ENCODE measurements around the gene SLC24A3. TPM values are rescaled to one million over a fixed set of nuclear protein-coding genes. Genes with fewer than 3 reads are reported as not detected.
A peak's percentile ranks its signal among the peaks of the same experiment; 100 is the strongest.

The SLC24A3 gene
- total RNA-seq, 1 donor from 2014 or later: 1.4 TPM

- DNase-seq (ENCODE audit: missing footprints) (no peak), ATAC-seq (peak; percentile 76)
- intact Hi-C loops (cut with DNase I): no loop called here
Measured at GRCh38 chr20:19232997-19233794, 20.8 kb downstream of the SLC24A3 start.

GRCh38 chr20:19236371-19237055 is 24.1 kb downstream of the SLC24A3 start:
- ATAC-seq (no peak), DNase-seq (ENCODE audit: missing footprints) (no peak)
- intact Hi-C loops (cut with DNase I): no loop called here

- DNase-seq (ENCODE audit: missing footprints) (no peak), ATAC-seq (no peak)
- intact Hi-C loops (cut with DNase I): no loop called here
Measured at GRCh38 chr20:19241440-19241839, 29.0 kb downstream of the SLC24A3 start.

DNA sequence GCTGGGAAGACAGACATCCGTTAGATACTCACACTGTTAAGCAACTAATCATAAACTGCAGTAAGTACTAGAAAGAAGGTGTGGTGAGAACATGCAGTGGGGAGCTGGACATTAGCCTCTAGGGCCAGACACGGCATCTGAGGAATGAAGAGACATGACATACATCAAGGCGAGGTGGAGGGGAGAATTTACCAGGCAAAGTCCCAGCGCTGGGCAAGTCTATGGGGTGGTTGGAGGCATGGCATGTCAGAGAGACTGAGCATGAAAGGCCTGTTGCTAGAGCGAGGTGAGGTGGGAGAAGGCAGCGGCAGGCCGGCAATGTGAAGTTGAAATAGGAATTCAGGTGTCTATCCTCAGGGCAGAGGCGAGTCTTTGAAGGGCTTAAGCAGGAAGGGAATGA is 31.8 kb downstream of the SLC24A3 start:
- intact Hi-C loops (cut with DNase I): no loop called here
- DNase-seq (ENCODE audit: missing footprints) (no peak), ATAC-seq (no peak)

DNA sequence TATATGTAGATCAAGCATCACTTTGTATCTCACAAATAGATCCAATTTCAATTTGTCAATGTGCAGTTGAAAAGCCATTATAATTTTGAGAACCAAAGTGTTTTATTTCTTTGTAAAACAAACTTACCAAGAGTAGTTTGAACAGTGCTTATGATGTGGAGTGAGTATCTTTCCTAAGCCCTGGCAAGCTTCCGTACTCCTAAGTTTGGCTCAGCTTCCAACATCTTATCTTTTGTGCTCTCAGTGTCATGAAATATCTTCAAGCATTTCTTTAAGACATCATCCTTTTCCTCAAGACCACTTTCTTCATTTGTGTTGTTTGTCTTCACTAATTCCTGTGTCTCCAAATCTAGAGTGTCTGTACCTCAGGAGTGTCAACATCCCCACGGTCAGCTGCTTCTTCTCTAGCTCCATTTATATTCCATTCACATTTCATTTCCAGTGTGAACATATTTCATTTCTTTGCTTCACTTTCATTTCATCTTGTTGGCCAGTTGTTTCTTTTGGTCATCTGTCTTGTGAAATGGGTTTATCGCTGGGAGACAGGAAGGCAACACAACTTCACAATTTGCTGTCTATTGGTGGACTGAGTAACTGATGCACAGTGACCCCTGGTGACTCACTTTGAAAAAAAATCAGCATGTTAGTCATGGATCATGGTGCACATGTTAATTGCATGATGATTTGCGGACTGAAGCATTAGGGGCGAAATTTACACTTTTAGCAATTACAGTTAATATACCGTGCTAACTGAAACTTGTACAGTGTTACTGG is 36.9 kb downstream of the SLC24A3 start:
- ATAC-seq (peak; percentile 23), DNase-seq (ENCODE audit: missing footprints) (no peak)
- intact Hi-C loops (cut with DNase I): no loop called here

DNA sequence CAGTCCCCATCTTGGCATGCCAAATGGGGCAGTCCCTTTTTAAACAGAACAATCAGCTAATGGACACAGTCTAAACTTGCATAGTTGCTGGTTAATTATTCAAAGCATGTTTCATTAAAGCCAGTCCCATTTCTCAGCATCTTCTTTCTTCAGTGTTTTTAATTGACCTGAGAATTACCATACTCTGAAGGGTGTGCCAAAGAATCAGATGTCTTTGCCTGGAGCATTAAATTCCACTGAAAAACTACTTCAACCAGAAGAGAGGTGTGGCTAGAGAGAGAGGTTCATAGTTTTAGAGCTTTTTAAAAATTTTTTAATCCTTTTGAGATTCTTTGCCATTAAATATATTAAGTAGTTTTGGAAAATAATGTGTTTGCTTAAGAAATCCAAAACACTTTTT is 37.9 kb downstream of the SLC24A3 start:
- ATAC-seq: no peak
- intact Hi-C loops (cut with DNase I): no loop called here
- DNase-seq (ENCODE audit: missing footprints): no peak

GRCh38 chr20:19251506-19251905 is 39.1 kb downstream of the SLC24A3 start:
- DNase-seq (ENCODE audit: missing footprints): no peak
- no peak for ATAC-seq
- intact Hi-C loops (cut with DNase I): no loop called here

- ATAC-seq: no peak
- no peak for DNase-seq (ENCODE audit: missing footprints)
- intact Hi-C loops (cut with DNase I): no loop called here
Measured at GRCh38 chr20:19251958-19252357, 39.5 kb downstream of the SLC24A3 start.

DNA sequence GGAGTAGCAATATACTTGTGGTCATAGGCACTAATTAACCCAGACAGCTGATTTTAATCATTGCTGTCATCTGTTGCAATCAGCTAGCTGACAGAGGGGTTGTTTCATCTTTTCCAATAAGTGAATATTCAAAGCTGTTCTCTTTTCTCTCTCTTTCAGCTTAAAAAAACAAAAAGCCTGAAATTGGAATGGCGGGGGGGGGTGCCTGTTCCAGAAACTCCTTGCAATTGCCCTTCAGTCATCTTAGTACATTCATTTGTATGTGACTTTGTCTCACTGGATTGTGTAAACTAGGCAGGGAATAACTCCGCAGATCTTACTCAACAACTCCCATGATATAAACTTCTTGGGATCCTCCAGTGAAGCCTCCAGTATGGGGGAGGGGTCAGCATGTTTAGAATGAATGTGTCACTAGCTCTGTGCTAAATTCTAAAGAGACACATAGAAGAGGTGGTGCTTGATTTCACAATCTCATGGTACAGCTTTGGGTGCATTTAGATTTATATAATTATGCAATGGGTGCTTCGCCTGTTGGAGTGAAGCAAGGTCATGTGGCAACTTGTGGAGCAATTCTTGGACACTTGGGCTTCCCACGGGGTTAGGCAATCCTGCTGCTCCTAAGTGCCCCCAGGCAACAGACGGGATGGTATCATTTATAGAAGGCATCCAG is 40.1 kb downstream of the SLC24A3 start:
- intact Hi-C loops (cut with DNase I): no loop called here
- ATAC-seq (peak; percentile 51), DNase-seq (ENCODE audit: missing footprints) (no peak)

- ATAC-seq (no peak), DNase-seq (ENCODE audit: missing footprints) (no peak)
Measured at GRCh38 chr20:19253316-19253715, 40.9 kb downstream of the SLC24A3 start.

DNA sequence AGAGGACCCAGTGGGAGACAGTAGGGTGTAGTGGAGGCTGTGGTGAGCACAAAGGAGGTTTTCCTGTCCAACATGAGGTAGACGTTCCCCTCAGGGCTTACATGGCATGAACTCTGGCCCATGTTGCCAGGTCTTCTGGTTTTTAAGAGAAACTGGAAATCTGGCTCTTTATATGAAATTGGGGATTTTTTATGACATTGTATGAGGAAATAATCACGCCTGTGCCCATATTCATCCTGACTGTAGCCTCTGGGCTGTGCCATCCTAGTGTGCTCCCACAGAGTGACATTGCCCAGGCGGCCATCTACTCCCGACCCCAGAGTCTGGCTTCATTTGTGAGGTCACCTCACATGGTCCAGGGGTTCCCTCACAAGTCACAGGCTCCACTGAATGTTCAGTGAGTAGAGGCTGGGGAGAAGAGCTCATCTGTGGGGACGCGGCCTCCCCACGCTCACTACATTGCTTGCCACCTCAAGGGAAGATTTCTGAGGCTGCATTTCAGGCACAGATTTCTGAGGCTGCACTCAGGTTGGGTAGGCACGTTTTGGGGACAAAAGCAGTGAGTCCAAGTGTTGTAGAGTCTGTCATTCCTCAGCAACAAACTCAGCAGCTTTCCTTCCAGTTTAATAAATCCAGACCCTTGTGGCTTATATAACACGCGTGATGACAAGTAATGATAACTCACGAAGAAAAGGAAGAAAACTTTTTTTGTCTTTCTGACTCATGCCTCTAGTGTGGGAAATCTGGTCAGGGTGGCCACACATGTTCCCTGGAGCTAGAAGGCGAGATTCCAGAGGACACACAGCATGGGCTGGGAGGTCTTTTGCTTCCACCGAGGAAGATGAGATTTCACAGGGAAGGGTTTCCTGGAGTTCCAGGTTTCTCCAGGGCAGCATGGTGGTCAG is 41.7 kb downstream of the SLC24A3 start:
- ATAC-seq (peak; percentile 78), DNase-seq (ENCODE audit: missing footprints) (no peak)
- intact Hi-C loops (cut with DNase I): no loop called here

More at GRCh38 chr20:19253316-19253715, 40.9 kb downstream of the SLC24A3 start:
- intact Hi-C loops (cut with DNase I): no loop called here

GRCh38 chr20:19254956-19255355 is 42.5 kb downstream of the SLC24A3 start:
- no peak for DNase-seq (ENCODE audit: missing footprints)
- ATAC-seq: no peak
- intact Hi-C loops (cut with DNase I): no loop called here

- intact Hi-C loops (cut with DNase I): no loop called here
- ATAC-seq (no peak), DNase-seq (ENCODE audit: missing footprints) (no peak)
Measured at GRCh38 chr20:19256085-19256484, 43.6 kb downstream of the SLC24A3 start.

- intact Hi-C loops (cut with DNase I): no loop called here
- DNase-seq (ENCODE audit: missing footprints) (no peak), ATAC-seq (no peak)
Measured at GRCh38 chr20:19256906-19257595, 44.6 kb downstream of the SLC24A3 start.

DNA sequence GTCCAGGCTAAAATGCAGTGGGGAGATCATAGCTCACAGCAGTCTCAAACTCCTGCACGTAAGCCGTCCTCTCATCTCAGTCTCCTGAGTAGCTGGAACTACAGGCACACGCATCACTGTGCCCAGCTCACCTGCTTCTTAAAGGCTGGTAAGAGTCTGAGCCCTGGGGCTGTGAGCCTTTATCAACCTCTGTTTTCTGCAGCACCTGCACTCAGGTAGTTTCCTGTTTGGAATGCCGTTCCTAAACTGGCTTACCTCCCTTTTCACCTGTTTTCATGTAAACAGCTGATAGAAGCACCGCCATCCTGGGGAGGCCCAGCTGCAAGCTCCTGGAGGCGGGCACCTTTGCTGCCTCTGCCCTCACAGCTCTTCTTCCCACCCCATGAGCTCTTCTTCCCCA is 45.4 kb downstream of the SLC24A3 start:
- DNase-seq (ENCODE audit: missing footprints) (no peak), ATAC-seq (no peak)
- intact Hi-C loops (cut with DNase I): no loop called here

GRCh38 chr20:19259141-19259591 is 46.7 kb downstream of the SLC24A3 start:
- DNase-seq (ENCODE audit: missing footprints) (no peak), ATAC-seq (no peak)
- intact Hi-C loops (cut with DNase I): no loop called here

DNA sequence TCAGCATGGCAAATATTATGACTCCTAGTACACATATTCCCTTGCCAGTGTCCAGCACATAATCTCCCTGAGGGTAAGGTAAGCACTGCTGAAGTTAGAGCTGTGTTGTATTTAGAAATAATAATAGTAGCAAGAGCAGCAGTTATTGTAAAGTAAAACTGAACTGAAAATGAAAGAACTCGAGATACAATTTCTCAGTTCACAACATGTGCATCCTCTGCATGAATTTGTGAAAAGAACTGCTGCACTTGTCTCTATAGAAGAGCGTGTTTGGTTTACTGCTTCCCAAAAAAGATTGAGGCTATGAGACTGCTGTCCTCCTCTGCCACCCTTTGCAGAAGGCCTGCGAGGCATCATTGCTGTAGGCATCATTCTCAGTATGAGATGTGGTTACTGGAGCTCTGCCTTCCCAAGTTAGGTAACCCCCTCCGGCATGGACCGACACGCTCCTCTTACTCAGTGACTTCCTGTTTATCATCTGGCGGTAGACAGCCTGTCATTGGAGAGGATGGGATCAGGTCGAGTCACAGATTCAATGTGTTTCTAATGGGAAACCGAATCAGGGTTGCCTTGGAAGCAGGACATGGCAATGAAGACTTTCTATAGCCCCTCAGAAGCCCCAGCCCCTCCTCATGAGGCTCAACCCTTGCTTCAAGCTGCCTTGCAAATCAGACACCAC is 48.1 kb downstream of the SLC24A3 start:
- no peak for DNase-seq (ENCODE audit: missing footprints)
- intact Hi-C loops (cut with DNase I): no loop called here
- no peak for ATAC-seq
